IMR-90 (cell line): ENCODE results near the gene SLC25A26. TPM values are rescaled to one million over a fixed set of nuclear protein-coding genes. Genes with fewer than 3 reads are reported as not detected.

Source experiments
- ATAC-seq: fragments of 200-7000 bp; cut with Tn5 transposase; 2 replicates; pipeline ENCODE4 v1.9.1; 2020; ENCODE audit warnings: low read depth, mild to moderate bottlenecking, moderate library complexity
- BruUV-seq: library from RNA; stranded (reverse); fragments of 400-500 nt; replicated peaks from 2 replicates; lab custom pipeline; 2021; lab: Mats Ljungman, UMichigan
- CTCF ChIA-PET: fragments of 300-600 bp; formaldehyde crosslinking; extraction: SDS; loops from one replicate; lab custom pipeline; 2021; ENCODE audit warnings: antibody characterized with exemption; lab: Yijun Ruan, JAX
- POLR2A ChIA-PET: fragments of 300-600 bp; sonication (Branson Sonifier 250); formaldehyde crosslinking; loops from one replicate; lab custom pipeline; 2022; ENCODE audit warnings: antibody characterized with exemption; ENCODE audit not compliant: unreplicated experiment; lab: Charles Lee
- DNase-seq: peaks from one replicate; pipeline ENCODE4 v3.0.0; 2013
- H2AFZ ChIP-seq: replicated peaks from 2 replicates; pipeline ENCODE3; 2013; ENCODE audit warnings: low read length, mild to moderate bottlenecking; ENCODE audit not compliant: poor library complexity
- H2AK5ac ChIP-seq: 2 replicates; pipeline ENCODE4 v1.6.1; 2013; ENCODE audit warnings: low read depth, low read length, inconsistent platforms
- H2AK9ac ChIP-seq: replicated peaks from 2 replicates; pipeline ENCODE3; 2013; ENCODE audit warnings: mild to moderate bottlenecking, low read depth, low read length, moderate library complexity; ENCODE audit not compliant: poor library complexity
- H2BK120ac ChIP-seq: 2 replicates; pipeline ENCODE4 v1.6.1; 2013; ENCODE audit warnings: low read depth, low read length, inconsistent platforms
- H2BK15ac ChIP-seq: 3 replicates; pipeline ENCODE4 v1.6.1; 2013; ENCODE audit warnings: low read depth, low read length, inconsistent platforms
- H2BK20ac ChIP-seq: 2 replicates; pipeline ENCODE4 v1.6.1; 2013; ENCODE audit warnings: low read depth, mild to moderate bottlenecking, inconsistent platforms, low read length, moderate library complexity
- H2BK5ac ChIP-seq: 2 replicates; pipeline ENCODE4 v1.6.1; 2013; ENCODE audit warnings: mild to moderate bottlenecking, low read depth, low read length, inconsistent platforms; ENCODE audit not compliant: poor library complexity, severe bottlenecking
- H3K14ac ChIP-seq: replicated peaks from 2 replicates; pipeline ENCODE4 v1.6.1; 2013; ENCODE audit warnings: low read depth, low read length, inconsistent platforms
- H3K18ac ChIP-seq: 2 replicates; pipeline ENCODE4 v1.6.1; 2013; ENCODE audit warnings: low read depth, low read length, control low read depth
- H3K23ac ChIP-seq: 2 replicates; pipeline ENCODE4 v1.6.1; 2013; ENCODE audit warnings: low read depth, low read length, inconsistent platforms
- H3K27ac ChIP-seq: 2 replicates; pipeline ENCODE4 v1.5.1; 2013; ENCODE audit warnings: mild to moderate bottlenecking, control low read depth, low read length; ENCODE audit not compliant: insufficient read depth
- H3K27me3 ChIP-seq: 2 replicates; pipeline ENCODE4 v1.6.1; 2013; ENCODE audit warnings: low read length; ENCODE audit not compliant: control insufficient read depth, insufficient read depth
- H3K36me3 ChIP-seq: 2 replicates; pipeline ENCODE4 v1.6.1; 2013; ENCODE audit warnings: low read length, mixed read lengths; ENCODE audit not compliant: control insufficient read depth, insufficient read depth
- H3K4ac ChIP-seq: 2 replicates; pipeline ENCODE4 v1.6.1; 2013; ENCODE audit warnings: low read depth, low read length, inconsistent platforms
- H3K4me1 ChIP-seq: 2 replicates; pipeline ENCODE4 v1.6.1; 2013; ENCODE audit warnings: low read length, mixed read lengths; ENCODE audit not compliant: control insufficient read depth, insufficient read depth
- H3K4me2 ChIP-seq: 2 replicates; pipeline ENCODE4 v1.6.1; 2013; ENCODE audit warnings: low read depth, mild to moderate bottlenecking, control low read depth, low read length, moderate library complexity
- H3K4me3 ChIP-seq: 2 replicates; pipeline ENCODE4 v1.5.1; 2013; ENCODE audit warnings: low read depth, mild to moderate bottlenecking, control low read depth, low read length, moderate library complexity; ENCODE audit not compliant: insufficient read depth
- H3K56ac ChIP-seq: 2 replicates; pipeline ENCODE4 v1.6.1; 2013; ENCODE audit warnings: low read length, inconsistent platforms; ENCODE audit not compliant: insufficient read depth; ENCODE audit errors: extremely low read depth
- H3K79me1 ChIP-seq, 2 experiments: 2 replicates each; pipeline ENCODE4 v1.6.1; 2013; ENCODE audit warnings: low read length in 2 of 2, inconsistent platforms in 1 of 2, low read depth in 1 of 2
- H3K9ac ChIP-seq: 2 replicates; pipeline ENCODE4 v1.6.1; 2013; ENCODE audit warnings: low read depth, low read length, control low read depth
- H3K9me1 ChIP-seq: 2 replicates; pipeline ENCODE4 v1.6.1; 2013; ENCODE audit warnings: low read length, inconsistent platforms; ENCODE audit not compliant: insufficient read depth
- H3K9me3 ChIP-seq: 2 replicates; pipeline ENCODE4 v1.6.1; 2013; ENCODE audit warnings: low read length; ENCODE audit not compliant: control insufficient read depth, insufficient read depth
- H4K20me1 ChIP-seq: 2 replicates; pipeline ENCODE4 v1.6.1; 2013; ENCODE audit warnings: low read length, inconsistent platforms; ENCODE audit not compliant: insufficient read depth
- H4K5ac ChIP-seq: 2 replicates; pipeline ENCODE4 v1.6.1; 2013; ENCODE audit warnings: mild to moderate bottlenecking, low read depth, low read length, control low read depth
- H4K8ac ChIP-seq, 2 experiments: 2 replicates each; pipeline ENCODE4 v1.6.1; 2013; ENCODE audit warnings: low read depth in 2 of 2, low read length in 2 of 2, control low read depth in 1 of 2, inconsistent platforms in 1 of 2
- H4K91ac ChIP-seq: 2 replicates; pipeline ENCODE4 v1.6.1; 2013; ENCODE audit warnings: low read depth, low read length, inconsistent platforms; ENCODE audit not compliant: insufficient read depth
- BHLHE40 ChIP-seq: fragments of 150-350 bp; IDR thresholded peaks from 2 replicates; pipeline ENCODE4 v1.6.1; 2016; ENCODE audit warnings: mild to moderate bottlenecking, low read depth, low read length
- CEBPB ChIP-seq: IDR thresholded peaks from 2 replicates; pipeline ENCODE4 v1.6.1; 2012; ENCODE audit warnings: low read depth, low read length, improper control_type of control experiment
- CHD1 ChIP-seq: IDR thresholded peaks from 2 replicates; pipeline ENCODE4 v1.6.1; 2012; ENCODE audit warnings: low read depth, low read length, improper control_type of control experiment
- CTCF ChIP-seq: conservative IDR thresholded peaks from 2 replicates; pipeline ENCODE4 v1.5.1; 2012; ENCODE audit warnings: mild to moderate bottlenecking, low read depth, low read length, improper control_type of control experiment
- ELK1 ChIP-seq: fragments of 150-350 bp; IDR thresholded peaks from 2 replicates; pipeline ENCODE4 v1.6.1; 2016; ENCODE audit warnings: low read depth, mild to moderate bottlenecking, low read length, moderate library complexity, borderline replicate concordance
- FOS ChIP-seq: fragments of 150-350 bp; IDR thresholded peaks from 2 replicates; pipeline ENCODE4 v1.6.1; 2016; ENCODE audit warnings: low read depth, low read length
- MAFK ChIP-seq: IDR thresholded peaks from 2 replicates; pipeline ENCODE4 v1.6.1; 2012; ENCODE audit warnings: low read depth, low read length, improper control_type of control experiment
- MAZ ChIP-seq: IDR thresholded peaks from 2 replicates; pipeline ENCODE4 v1.6.1; 2012; ENCODE audit warnings: low read depth, mild to moderate bottlenecking, low read length, improper control_type of control experiment, moderate library complexity, borderline replicate concordance
- MXI1 ChIP-seq: IDR thresholded peaks from 2 replicates; pipeline ENCODE4 v1.6.1; 2012; ENCODE audit warnings: low read depth, mild to moderate bottlenecking, low read length, moderate library complexity, borderline replicate concordance
- NFE2L2 ChIP-seq: fragments of 150-350 bp; IDR thresholded peaks from 2 replicates; pipeline ENCODE4 v1.6.1; 2016; ENCODE audit warnings: low read depth, mild to moderate bottlenecking, low read length
- POLR2A ChIP-seq: IDR thresholded peaks from 2 replicates; pipeline ENCODE4 v1.6.1; 2012; ENCODE audit warnings: mild to moderate bottlenecking, low read depth, low read length
- RAD21 ChIP-seq: IDR thresholded peaks from 2 replicates; pipeline ENCODE4 v1.6.1; 2012; ENCODE audit warnings: low read length, improper control_type of control experiment
- RCOR1 ChIP-seq: IDR thresholded peaks from 2 replicates; pipeline ENCODE4 v1.6.1; 2012; ENCODE audit warnings: mild to moderate bottlenecking, low read length, improper control_type of control experiment; ENCODE audit not compliant: insufficient replicate concordance
- RFX5 ChIP-seq: IDR thresholded peaks from 2 replicates; pipeline ENCODE4 v1.8.0; 2012; ENCODE audit warnings: low read depth, mild to moderate bottlenecking, low read length, moderate library complexity
- SMC3 ChIP-seq: fragments of 150-350 bp; IDR thresholded peaks from 2 replicates; pipeline ENCODE4 v1.6.1; 2016; ENCODE audit warnings: low read depth, mild to moderate bottlenecking, antibody characterized with exemption, low read length, moderate library complexity
- USF2 ChIP-seq: fragments of 150-350 bp; IDR thresholded peaks from 2 replicates; pipeline ENCODE4 v1.6.1; 2017; ENCODE audit warnings: mild to moderate bottlenecking, antibody characterized with exemption, low read length, low read depth
- WGBS, 2 experiments: methylation state at CpG; one replicate each; pipeline versions ENCODE4 v1.1.5 to v1.1.7; 2013; ENCODE audit warnings: missing lambda C conversion rate in 2 of 2; ENCODE audit not compliant: insufficient read length in 1 of 2; ENCODE audit errors: extremely low coverage in 2 of 2; 5-methylcytosine and 5-hydroxymethylcytosine counted together
- dilution Hi-C: fragments of 300-500 bp; cut with HindIII; formaldehyde crosslinking; loops from one replicate; pipeline ENCODE4 v1.14.3; 2018; ENCODE audit warnings: low sequenced_read_pairs; ENCODE audit not compliant: unreplicated experiment
- in situ Hi-C: fragments of 300-500 bp; cut with MboI; formaldehyde crosslinking; loops from 3 replicates; pipeline ENCODE4 v1.14.3; 2019; ENCODE audit warnings: low sequenced_read_pairs, inconsistent platforms, mixed read lengths
- intact Hi-C: fragments of 100-400 bp; cut with micrococcal nuclease; formaldehyde crosslinking; loops from 2 replicates; pipeline ENCODE4 v1.10.0; 2022
- polyA plus RNA-seq, 3 experiments: library from polyadenylated mRNA; depleted of rRNA; stranded (reverse); fragments of >200 nt; gene quantifications; 2 replicates each; pipeline ENCODE4 v1.2.3, GENCODE V29; 2012; ENCODE audit warnings: low replicate concordance in 1 of 3
- total RNA-seq: library from RNA; depleted of rRNA; stranded (reverse); fragments of >200 nt; gene quantifications from 2 replicates; pipeline ENCODE4 v1.2.3, GENCODE V29; 2012

The SLC25A26 gene
- total and polyA plus RNA-seq, 2 of the 4 experiments (the other 2 are of a cell fraction) = 10.9 to 12.7 TPM

- H2BK5ac ChIP-seq = no peak overlapping the region
- no peak overlapping the region for H3K27ac ChIP-seq
- no peak overlapping the region for H2AK5ac ChIP-seq
- no peak overlapping the region for H4K8ac ChIP-seq
- dilution Hi-C loops = no loop called here
- H3K9me1 ChIP-seq = peaks cover 22% of the 10 kb centered on the region
- H4K20me1 ChIP-seq = no peaks in the 10 kb centered on the region
- peaks cover 23% of the 10 kb centered on the region for H3K4me1 ChIP-seq
- no peak overlapping the region for H4K5ac ChIP-seq
- ChIA-PET CTCF (no interaction called here), POLR2A (no interaction called here)
- peaks cover 58% of the 10 kb centered on the region for H3K36me3 ChIP-seq
- BruUV-seq = no TSS peak
- TF ChIP-seq POLR2A (no peak), FOS (no peak), NFE2L2 (no peak), ELK1 (no peak), CHD1 (no peak), SMC3 (no peak), RFX5 (no peak), RAD21 (no peak), MAFK (no peak), CTCF (no peak), MXI1 (no peak), BHLHE40 (no peak), MAZ (no peak), USF2 (no peak), RCOR1 (no peak), CEBPB (no peak)
- H3K9ac ChIP-seq = no peak overlapping the region
- no peak overlapping the region for H3K56ac ChIP-seq
- peaks cover 6 to 36% of the 10 kb centered on the region in 2 experiments; a peak in 3 of 4 replicates for H3K79me1 ChIP-seq
- H3K4ac ChIP-seq = no peak overlapping the region
- H2BK120ac ChIP-seq = no peak overlapping the region
- no peak overlapping the region for H3K4me2 ChIP-seq
- no peak overlapping the region for H2AK9ac ChIP-seq
- no peak overlapping the region for H3K18ac ChIP-seq
- ATAC-seq (no peak), DNase-seq (no peak)
- H3K4me3 ChIP-seq = no peak overlapping the region
- H2BK15ac ChIP-seq = no peak overlapping the region
- no peak overlapping the region for H4K91ac ChIP-seq
- no peaks in the 10 kb centered on the region for H3K27me3 ChIP-seq
- WGBS, 2 experiments = 94% methylated on average over 2 of the region's 10 CpGs; no CpG with 5 or more reads in 1 of the 2 experiments
- no peak overlapping the region for H3K14ac ChIP-seq
- in situ Hi-C loops = loop anchor here (10.0 kb wide), 1 partner anchor 126 kb away; no protein-coding TSS in a partner anchor
- no peaks in the 10 kb centered on the region for H3K9me3 ChIP-seq
- intact Hi-C loops = loop anchor here (10.0 kb wide), 1 partner anchor 334 kb away; no protein-coding TSS in a partner anchor
- H2BK20ac ChIP-seq = no peak overlapping the region
- H2AFZ ChIP-seq = no peak overlapping the region
- no peak overlapping the region for H3K23ac ChIP-seq
Observed at GRCh38 chr3:66401157-66401550, 180.4 kb downstream of the SLC25A26 start.
